ENCODE measurements around the gene MYMX. TPM values are rescaled to one million over a fixed set of nuclear protein-coding genes. Genes with fewer than 3 reads are reported as not detected.

The MYMX gene
- total RNA-seq, 1 donor from 2014 or later, result not detected

- H3K4me1 ChIP-seq, result peaks cover 31% of the 10 kb centered on the region
- H3K36me3 ChIP-seq, result peaks cover 0 to 24% of the 10 kb centered on the region in 2 donors
- intact Hi-C loops (cut with DNase I), result no loop called here
These were observed 41.1 kb downstream of the MYMX start for GRCh38 chr6:44257753-44258324.

GRCh38 chr6:44258325-44258863 lies 41.7 kb downstream of the MYMX start:
- peaks cover 0 to 18% of the 10 kb centered on the region in 2 donors for H3K36me3 ChIP-seq
- no peaks in the 10 kb centered on the region for H3K9me3 ChIP-seq
- H3K4me3 ChIP-seq, result no peak overlapping the region
- intact Hi-C loops (cut with DNase I), result no loop called here
- H3K4me1 ChIP-seq, result peaks cover 37% of the 10 kb centered on the region
- peak overlapping the region; percentile 98 for H3K27ac ChIP-seq
- no peak for DNase-seq (ENCODE audit: extremely low spot score in 2 of 2)
- TF ChIP-seq CTCF (IDR thresholded peaks at IDR 0.05), result no peak
- TF ChIP-seq POLR2A (IDR thresholded peaks at IDR 0.05), result no peak
- no peak for TF ChIP-seq POLR2AphosphoS5 (IDR thresholded peaks at IDR 0.05; ENCODE audit: insufficient read depth in 1 of 2, low read depth in 1 of 2)
- H3K27me3 ChIP-seq, result no peaks in the 10 kb centered on the region

More at GRCh38 chr6:44257753-44258324, 41.1 kb downstream of the MYMX start:
- H3K9me3 ChIP-seq, result no peaks in the 10 kb centered on the region
- no peak for DNase-seq (ENCODE audit: extremely low spot score in 2 of 2)
- H3K4me3 ChIP-seq, result peak overlapping the region; percentile 91 to 92
- no peaks in the 10 kb centered on the region for H3K27me3 ChIP-seq
- H3K27ac ChIP-seq, result peak overlapping the region; percentile 98
- TF ChIP-seq POLR2AphosphoS5 (IDR thresholded peaks at IDR 0.05; ENCODE audit: insufficient read depth in 1 of 2, low read depth in 1 of 2) (no peak), CTCF (IDR thresholded peaks at IDR 0.05) (no peak), POLR2A (IDR thresholded peaks at IDR 0.05) (no peak)

- Histone ChIP-seq H3K4me3 (no peak overlapping the region), H3K27ac (no peak overlapping the region), H3K27me3 (no peaks in the 10 kb centered on the region), H3K9me3 (no peaks in the 10 kb centered on the region), H3K36me3 (peaks cover 0 to 13% of the 10 kb centered on the region in 2 donors), H3K4me1 (peaks cover 42% of the 10 kb centered on the region)
- intact Hi-C loops (cut with DNase I), result no loop called here
- TF ChIP-seq POLR2A (IDR thresholded peaks at IDR 0.05) (no peak), CTCF (IDR thresholded peaks at IDR 0.05) (no peak), POLR2AphosphoS5 (IDR thresholded peaks at IDR 0.05; ENCODE audit: insufficient read depth in 1 of 2, low read depth in 1 of 2) (no peak)
- no peak for DNase-seq (ENCODE audit: extremely low spot score in 2 of 2)
These were observed 42.2 kb downstream of the MYMX start for GRCh38 chr6:44258921-44259320.

GRCh38 chr6:44260011-44260410 lies 43.3 kb downstream of the MYMX start:
- DNase-seq (ENCODE audit: extremely low spot score in 2 of 2), result no peak
- no peaks in the 10 kb centered on the region for H3K9me3 ChIP-seq
- TF ChIP-seq CTCF (IDR thresholded peaks at IDR 0.05) (no peak), POLR2AphosphoS5 (IDR thresholded peaks at IDR 0.05; ENCODE audit: insufficient read depth in 1 of 2, low read depth in 1 of 2) (no peak), POLR2A (IDR thresholded peaks at IDR 0.05) (no peak)
- no peak overlapping the region for H3K4me3 ChIP-seq
- intact Hi-C loops (cut with DNase I), result no loop called here
- H3K27me3 ChIP-seq, result no peaks in the 10 kb centered on the region
- peaks cover 53% of the 10 kb centered on the region for H3K4me1 ChIP-seq
- no peak overlapping the region for H3K27ac ChIP-seq
- peaks cover 0 to 2% of the 10 kb centered on the region in 2 donors for H3K36me3 ChIP-seq
